Ramos (cell line): ENCODE results near the gene HSP90B1.

ENCODE experiments used
- in situ Hi-C: fragments of 300-500 bp; cut with MboI; formaldehyde crosslinking; loops from one replicate; pipeline ENCODE4 v1.14.3; 2022; ENCODE audit warnings: low sequenced_read_pairs; ENCODE audit not compliant: unreplicated experiment

Gene HSP90B1

GRCh38 chr12:103930034-103930786 lies at the start of gene HSP90B1:
Gene HSP90B1 (plus strand): TSS chr12:103930410. CDS start chr12:103930516, 106 bp downstream.
- in situ Hi-C loops: no loop called here

DNA sequence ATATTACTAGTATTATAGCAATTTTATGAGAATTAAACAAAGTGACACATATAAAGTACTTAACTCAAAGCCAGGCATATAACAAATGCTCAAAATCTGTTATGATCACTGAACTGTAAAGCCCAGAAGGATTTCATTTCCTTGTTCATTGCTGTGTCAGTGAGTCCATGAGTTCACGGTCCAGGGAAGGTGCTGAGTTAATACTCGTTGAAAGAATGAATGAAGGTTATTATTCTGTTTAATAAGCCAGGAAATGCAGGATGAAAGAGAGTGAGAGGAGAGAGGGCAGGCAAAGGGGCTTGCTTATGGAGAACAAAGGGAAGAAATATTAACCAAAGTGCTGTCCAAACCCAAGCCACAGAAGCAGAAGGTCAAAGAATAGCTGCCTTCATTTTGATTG lies 48.9 kb upstream of the HSP90B1 start:
- in situ Hi-C loops: loop anchor here (5.0 kb wide), 1 partner anchor 231 kb away; no protein-coding TSS in a partner anchor

DNA sequence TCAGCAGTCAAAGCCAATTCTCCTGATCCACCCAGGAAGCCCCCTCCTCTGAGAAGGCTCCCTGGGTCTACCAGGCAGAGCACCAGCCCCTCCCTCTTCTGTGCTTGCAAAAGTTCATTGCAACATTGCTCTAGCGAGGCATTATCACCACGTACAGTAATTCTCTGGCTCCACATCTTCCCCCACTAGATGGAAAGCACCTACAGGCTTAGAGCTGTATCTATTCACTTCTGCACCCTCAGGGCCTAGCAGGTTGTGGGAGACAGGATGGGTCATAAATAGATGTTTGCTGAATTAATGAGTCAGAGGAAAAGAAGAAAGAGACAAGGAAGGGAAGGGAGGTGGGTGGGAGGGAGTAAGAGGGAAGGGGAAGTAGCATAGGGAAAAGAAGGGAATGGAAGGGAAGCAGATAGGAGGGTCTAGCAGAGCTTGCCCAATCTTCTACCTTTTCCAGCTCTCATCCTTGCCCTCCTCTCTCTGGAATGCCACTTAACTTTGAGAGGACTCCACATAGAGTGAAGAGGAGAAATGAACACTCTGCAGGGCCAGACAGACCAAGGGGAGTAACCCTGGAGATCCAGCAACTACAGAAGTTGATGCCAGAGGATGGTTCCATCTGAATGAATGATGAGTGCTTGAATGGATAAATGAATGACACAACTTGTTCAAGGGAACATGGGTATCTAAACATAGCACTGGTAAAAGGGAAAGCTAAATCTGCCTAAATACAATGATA lies 47.2 kb upstream of the HSP90B1 start:
- in situ Hi-C loops: loop anchor here (5.0 kb wide), 1 partner anchor 229 kb away; no protein-coding TSS in a partner anchor

- in situ Hi-C loops: loop anchor here (5.0 kb wide), 1 partner anchor 228 kb away; no protein-coding TSS in a partner anchor
Measured at GRCh38 chr12:103883908-103884307, 46.3 kb upstream of the HSP90B1 start.

DNA sequence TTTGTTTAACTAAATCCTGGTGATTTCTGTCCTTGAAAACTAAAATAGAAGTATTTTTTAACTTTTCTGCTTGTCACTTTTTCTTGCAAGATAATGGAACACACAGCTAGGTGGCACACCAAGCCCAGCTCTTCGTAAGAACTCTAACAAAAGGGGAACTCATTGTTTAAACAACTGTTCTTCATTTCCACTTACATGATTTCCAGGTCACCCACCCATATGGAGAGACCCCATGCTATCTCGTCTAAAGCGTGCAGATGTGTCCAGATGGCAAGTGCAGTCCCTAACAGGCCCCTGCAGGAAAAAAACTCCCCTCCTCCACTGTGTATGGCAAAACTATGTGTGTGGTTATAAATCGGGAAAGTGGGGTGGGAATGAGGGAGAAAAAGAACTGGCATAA lies 45.9 kb upstream of the HSP90B1 start:
- in situ Hi-C loops: loop anchor here (5.0 kb wide), 1 partner anchor 228 kb away; no protein-coding TSS in a partner anchor

GRCh38 chr12:103886195-103886797 lies 43.9 kb upstream of the HSP90B1 start:
- in situ Hi-C loops: no loop called here

DNA sequence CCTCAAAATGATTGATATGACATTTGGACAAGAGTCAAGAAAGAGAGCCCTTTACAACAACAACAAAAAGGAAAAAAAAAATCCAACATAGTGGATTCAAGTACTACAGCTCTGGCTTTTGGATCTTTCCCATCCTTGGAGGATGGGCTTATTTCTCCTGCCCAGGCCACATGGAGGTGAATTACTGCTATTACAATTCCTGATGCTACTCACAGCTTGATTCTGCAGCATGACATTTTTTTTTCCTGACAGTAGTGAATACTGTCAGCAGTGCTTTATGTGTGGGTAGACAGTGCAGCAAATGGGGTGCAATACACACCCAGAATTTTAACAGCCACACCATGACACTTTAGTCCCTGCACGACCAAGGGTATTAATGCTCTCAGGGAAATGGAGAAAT lies 42.5 kb upstream of the HSP90B1 start:
- in situ Hi-C loops: no loop called here

GRCh38 chr12:103897316-103897715 lies 32.9 kb upstream of the HSP90B1 start:
- in situ Hi-C loops: no loop called here

GRCh38 chr12:103901518-103902173 lies 28.6 kb upstream of the HSP90B1 start:
- in situ Hi-C loops: no loop called here

DNA sequence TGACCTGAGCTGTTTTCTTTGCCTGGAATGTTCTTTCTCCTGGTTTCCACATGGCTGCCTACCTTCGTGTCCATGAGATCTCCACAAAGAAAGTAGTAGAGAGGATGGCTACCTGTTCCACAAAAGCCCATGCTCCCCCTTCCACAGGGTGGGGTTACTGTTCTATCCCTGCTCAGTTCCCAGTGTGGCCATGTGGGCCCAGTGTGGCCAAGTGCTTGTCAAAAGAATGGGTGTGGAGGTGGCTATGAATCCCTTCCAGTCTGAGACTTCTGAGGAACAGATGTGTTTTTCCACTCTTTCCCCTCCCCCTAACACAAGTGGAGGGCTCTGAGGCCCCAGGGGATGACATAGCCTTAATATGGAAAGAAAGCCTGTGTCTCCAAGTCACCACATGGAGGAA lies 26.2 kb upstream of the HSP90B1 start:
- in situ Hi-C loops: no loop called here

- in situ Hi-C loops: no loop called here
Measured at GRCh38 chr12:103905730-103906349, 24.4 kb upstream of the HSP90B1 start.

DNA sequence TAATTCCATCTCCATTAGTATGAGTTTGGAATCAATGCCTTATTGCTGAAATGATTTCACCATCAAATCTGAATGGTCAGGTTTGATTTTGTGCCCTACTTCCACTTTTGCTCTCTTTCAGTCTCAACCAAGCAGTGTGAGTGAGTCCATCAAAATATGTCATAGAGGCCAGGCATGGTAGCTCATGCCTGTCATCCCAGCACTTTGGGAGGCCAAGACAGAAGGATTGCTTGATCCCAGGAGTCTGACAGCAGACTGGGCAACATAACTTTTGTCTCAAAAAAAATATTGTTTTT lies 22.0 kb upstream of the HSP90B1 start:
- in situ Hi-C loops: no loop called here

GRCh38 chr12:103908877-103909276 lies 21.3 kb upstream of the HSP90B1 start:
- in situ Hi-C loops: no loop called here

GRCh38 chr12:103909811-103910210 lies 20.4 kb upstream of the HSP90B1 start:
- in situ Hi-C loops: no loop called here

DNA sequence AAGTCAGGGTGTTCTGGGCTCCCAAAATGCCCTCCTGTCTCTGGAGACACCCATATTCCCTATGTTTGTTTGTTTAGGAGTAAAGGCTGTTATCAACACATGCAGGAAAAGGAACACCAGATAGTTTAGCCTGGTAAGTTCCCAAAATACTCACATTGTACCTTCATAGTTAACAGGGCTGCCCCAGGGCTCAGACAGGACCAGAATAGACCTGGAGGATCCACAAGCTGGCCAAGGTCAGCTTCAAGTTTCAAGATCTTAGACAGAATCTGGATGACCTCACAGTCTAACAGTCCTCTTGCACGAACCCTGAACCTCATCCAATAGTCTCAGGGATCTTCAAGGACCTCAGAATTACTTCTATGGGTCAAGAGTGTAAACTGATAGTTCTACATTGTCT lies 18.1 kb upstream of the HSP90B1 start:
- in situ Hi-C loops: no loop called here

GRCh38 chr12:103913100-103913499 lies 17.1 kb upstream of the HSP90B1 start:
- in situ Hi-C loops: no loop called here

DNA sequence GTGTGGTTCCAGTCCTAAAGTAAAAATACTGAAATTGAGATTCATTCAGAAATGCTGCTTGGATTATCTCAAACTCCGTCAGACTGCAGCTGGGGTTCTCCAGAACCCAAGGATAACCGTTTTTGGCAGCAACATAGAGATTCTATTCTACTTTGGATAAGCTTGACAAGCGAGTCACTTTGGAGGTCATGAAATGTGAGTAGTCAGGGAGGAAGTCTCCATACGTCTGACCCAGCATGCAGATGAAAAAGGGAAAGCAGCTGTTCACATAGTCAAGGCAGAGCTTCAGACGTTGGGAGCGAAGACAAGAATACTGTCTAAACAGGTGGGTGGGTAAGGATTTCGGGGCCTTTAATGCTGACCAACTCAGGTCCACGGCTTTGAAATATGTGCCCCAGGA lies 14.9 kb upstream of the HSP90B1 start:
- in situ Hi-C loops: no loop called here

DNA sequence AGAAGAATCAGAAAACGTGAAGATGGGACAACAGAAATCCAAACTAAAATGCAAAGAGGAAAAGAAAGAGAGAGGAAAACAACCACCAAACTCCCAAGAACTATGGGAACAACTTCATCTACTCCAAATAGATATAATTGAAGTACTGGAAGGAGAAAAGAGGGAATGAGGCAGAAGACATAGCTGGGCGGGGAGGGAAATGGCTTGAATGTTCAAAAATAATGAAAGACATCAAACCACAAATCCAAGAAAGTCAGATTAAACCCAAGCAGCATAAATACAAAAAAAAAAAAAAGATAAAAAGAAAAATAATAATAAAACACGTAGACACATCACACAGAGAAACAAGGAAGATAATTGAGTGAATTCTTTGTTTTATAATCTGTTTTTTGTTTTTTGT lies 12.3 kb upstream of the HSP90B1 start:
- in situ Hi-C loops: no loop called here

DNA sequence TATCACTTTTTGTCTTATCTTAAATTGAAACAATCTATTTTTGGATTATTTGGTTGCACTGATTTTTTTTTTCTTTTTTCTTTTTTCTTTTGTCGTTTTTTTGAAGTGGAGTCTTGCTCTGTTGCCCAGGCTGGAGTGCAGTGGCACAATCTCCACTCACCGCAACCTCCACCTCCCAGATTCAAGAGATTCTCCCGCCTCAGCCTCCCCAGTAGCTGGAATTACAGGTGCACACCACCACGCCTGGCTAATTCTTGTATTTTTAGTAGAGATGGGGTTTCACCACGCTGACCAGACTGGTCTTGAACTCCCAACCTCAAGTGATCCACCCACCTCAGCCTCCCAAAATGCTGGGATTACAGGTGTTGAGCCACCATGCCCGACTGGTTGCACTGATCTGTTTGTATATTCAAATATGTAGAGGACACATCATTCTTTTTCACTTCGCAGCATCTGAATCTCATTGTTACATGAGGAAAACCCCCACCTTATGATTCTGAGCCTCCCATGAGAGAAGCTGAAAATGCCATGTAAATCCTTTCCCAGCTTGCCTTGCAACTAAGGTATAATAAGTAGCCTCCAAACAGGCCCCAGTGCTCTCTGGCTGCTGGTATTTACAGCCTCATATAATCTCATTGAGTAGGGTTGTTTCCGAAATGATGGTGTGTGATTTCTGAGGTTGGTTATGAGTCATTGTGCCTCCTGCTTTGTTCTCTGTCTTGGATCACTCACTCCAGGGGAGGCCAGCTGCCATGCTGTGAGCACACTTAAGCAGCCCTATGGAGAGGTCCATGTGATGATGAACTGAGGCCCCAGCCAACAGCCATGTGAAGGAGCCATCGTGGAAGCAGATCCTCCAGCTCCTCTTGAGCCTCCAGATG lies 5.2 kb upstream of the HSP90B1 start:
- in situ Hi-C loops: no loop called here
